Brain microvascular endothelial cell (primary cell): Measurements from ENCODE around the gene CHCHD6.

Source experiments
- DNase-seq: peaks from one replicate; pipeline ENCODE4 v3.0.0-alpha.2; 2020
- H3K27ac ChIP-seq: fragments of 250-450 bp; sonication (Bioruptor Pico); 2 replicates; pipeline ENCODE4 v1.5.1; 2020; ENCODE audit warnings: mild to moderate bottlenecking, moderate library complexity
- H3K27me3 ChIP-seq: fragments of 250-450 bp; sonication (Bioruptor Pico); replicated peaks from 2 replicates; pipeline ENCODE4 v1.5.1; 2020; ENCODE audit warnings: mild to moderate bottlenecking
- H3K36me3 ChIP-seq: fragments of 250-450 bp; sonication (Bioruptor Pico); replicated peaks from 2 replicates; pipeline ENCODE4 v1.5.1; 2020; ENCODE audit warnings: mild to moderate bottlenecking
- H3K4me3 ChIP-seq: 2 replicates; pipeline ENCODE4 v1.5.1; 2011; ENCODE audit warnings: low read depth, mild to moderate bottlenecking, control low read depth, low read length, moderate library complexity
- CTCF ChIP-seq: IDR thresholded peaks from 2 replicates; pipeline ENCODE4 v1.5.1; 2011; ENCODE audit warnings: low read depth, mild to moderate bottlenecking, moderate library complexity, low read length, control low read depth, inconsistent platforms; ENCODE audit errors: missing control alignments
- in situ Hi-C: cut with HindIII; loops from 2 replicates; pipeline ENCODE4 v1.10.0; 2017; ENCODE audit warnings: low sequenced_read_pairs, low pct_ligation_motif_present

CHCHD6 gene

GRCh38 chr3:126706631-126707030 lies 2.6 kb downstream of the CHCHD6 start:
- Histone ChIP-seq H3K27me3 (no peaks in the 10 kb centered on the region), H3K4me3 (no peak overlapping the region), H3K27ac (no peak overlapping the region), H3K36me3 (no peaks in the 10 kb centered on the region)
- TF ChIP-seq CTCF, result no peak
- DNase-seq, result no peak
- in situ Hi-C loops, result no loop called here

GRCh38 chr3:126711121-126711760 lies 7.2 kb downstream of the CHCHD6 start:
- Histone ChIP-seq H3K27ac (no peak overlapping the region), H3K36me3 (no peaks in the 10 kb centered on the region), H3K27me3 (no peaks in the 10 kb centered on the region), H3K4me3 (no peak overlapping the region)
- DNase-seq, result peak; percentile 19
- no peak for TF ChIP-seq CTCF
- in situ Hi-C loops, result no loop called here

DNA sequence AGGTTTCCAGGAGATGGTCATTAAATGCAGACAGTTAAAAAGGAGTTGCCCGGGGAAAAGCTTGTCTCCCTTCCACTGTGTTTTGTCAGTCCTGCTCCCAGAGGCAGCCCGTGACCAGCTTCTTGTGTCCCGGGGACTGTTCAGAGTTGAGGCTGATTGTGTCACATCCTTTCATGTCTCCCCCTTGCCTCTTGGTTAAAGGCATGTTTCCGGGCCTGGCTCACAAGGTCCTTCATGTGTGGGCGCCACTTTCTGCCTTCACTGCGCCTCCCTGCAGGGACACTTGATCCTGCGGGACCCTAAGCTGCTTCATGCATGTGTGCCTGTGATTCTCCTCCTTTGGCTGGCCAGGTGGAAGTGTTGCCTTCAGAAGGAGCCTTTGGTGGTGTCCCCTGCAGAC lies 9.2 kb downstream of the CHCHD6 start:
- in situ Hi-C loops, result no loop called here
- Histone ChIP-seq H3K4me3 (no peak overlapping the region), H3K27ac (no peak overlapping the region), H3K27me3 (no peaks in the 10 kb centered on the region), H3K36me3 (no peaks in the 10 kb centered on the region)
- no peak for TF ChIP-seq CTCF
- DNase-seq, result no peak

DNA sequence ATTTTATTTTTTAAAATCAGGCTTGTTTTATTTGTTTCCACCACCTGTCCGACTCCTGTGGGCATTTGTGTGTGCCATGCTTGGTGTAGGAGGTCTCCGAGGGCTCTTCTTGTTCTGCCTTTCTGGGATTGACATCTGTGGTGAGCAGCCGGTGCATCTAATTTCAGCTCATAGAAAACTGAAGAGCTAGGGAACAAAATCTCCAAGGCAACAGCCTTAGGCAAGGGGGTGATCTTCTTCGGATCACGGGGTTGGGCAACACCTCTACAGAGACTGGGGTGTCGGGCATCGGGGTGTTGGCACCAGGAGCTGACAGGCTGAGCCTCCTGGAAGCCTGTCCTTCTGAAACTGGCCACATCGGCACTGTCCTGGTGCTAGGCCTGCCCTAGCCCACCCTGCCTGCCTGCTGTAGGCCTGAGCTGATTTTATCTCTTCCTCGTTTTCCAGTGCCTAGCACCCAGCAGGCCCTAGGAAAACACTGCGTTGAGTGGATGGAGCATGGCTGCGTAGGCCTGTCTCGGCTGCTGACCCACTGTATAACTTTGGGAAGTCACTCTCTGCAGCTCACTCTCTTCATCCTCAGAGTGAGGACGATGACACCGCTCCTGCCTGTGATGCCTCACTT lies 10.3 kb downstream of the CHCHD6 start:
- in situ Hi-C loops, result no loop called here
- no peak overlapping the region for H3K27ac ChIP-seq
- DNase-seq, result no peak
- no peak for TF ChIP-seq CTCF
- H3K36me3 ChIP-seq, result no peaks in the 10 kb centered on the region
- no peak overlapping the region for H3K4me3 ChIP-seq
- H3K27me3 ChIP-seq, result no peaks in the 10 kb centered on the region

DNA sequence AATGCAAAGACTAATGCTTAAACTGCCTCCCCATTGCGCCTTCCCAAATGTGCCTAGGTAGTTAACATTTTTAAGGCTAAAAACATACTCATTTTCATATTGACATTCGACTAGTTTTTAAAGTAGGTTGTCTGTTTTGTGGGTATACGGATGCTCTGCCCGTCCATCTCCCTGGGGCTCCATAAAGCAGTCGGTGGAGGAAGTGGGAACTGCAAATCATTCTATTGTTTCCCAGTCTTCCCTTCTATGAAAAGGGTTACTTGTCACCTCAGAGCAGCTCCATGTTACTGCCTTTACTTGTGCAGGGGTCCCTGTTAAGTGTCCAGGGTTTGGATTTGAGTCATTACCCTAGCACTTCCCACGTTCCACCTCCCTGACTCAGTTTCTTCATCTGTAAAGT lies 10.9 kb downstream of the CHCHD6 start:
- Histone ChIP-seq H3K36me3 (no peaks in the 10 kb centered on the region), H3K27ac (no peak overlapping the region), H3K4me3 (no peak overlapping the region), H3K27me3 (no peaks in the 10 kb centered on the region)
- in situ Hi-C loops, result no loop called here
- DNase-seq, result no peak
- no peak for TF ChIP-seq CTCF

DNA sequence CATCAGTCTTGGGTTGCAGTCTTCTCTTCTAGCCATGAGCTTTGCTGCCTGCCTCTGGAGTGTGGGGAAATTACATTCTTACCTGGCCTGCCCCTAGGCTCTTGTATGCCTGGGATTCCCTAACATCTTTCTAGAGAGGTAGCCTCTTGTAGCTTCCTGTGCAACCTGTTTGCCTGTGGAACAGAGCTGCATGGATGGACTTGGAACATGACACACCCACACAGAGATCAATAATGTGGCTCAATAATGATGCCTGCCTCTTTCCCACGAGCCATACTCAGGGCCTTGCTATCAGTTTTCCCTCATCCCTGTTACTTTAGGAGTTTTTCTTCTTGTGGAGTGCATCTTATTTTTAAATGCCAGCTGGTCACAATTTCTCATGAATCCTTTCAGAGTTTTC lies 11.4 kb downstream of the CHCHD6 start:
- H3K27ac ChIP-seq, result no peak overlapping the region
- no peaks in the 10 kb centered on the region for H3K36me3 ChIP-seq
- H3K27me3 ChIP-seq, result no peaks in the 10 kb centered on the region
- in situ Hi-C loops, result no loop called here
- no peak for TF ChIP-seq CTCF
- no peak for DNase-seq
- H3K4me3 ChIP-seq, result no peak overlapping the region
